Measurements from ENCODE around the gene MYO1D.

DNA sequence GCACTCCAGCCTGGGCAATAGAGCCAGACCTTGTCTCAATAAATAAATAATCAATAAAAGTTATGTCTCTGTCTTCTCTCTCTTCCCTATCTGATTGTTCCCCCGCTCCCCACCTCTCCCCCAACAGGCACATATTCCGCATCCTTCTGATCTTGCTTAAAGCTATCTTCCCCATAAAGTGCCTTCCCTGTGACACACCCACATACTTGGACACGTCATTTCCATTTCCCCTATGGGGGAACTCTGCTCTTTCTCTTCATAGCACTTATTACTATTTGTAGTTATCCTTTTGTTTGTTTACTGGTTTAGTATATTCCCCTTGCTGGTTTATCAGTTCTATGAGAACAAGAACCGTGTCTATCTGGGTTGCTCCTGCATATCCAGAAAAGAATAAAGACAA lies 14.9 kb downstream of the MYO1D start:
- TF ChIP-seq CTCF (IDR thresholded peaks at IDR 0.05) (no peak), POLR2A (IDR thresholded peaks at IDR 0.05) (no peak), EP300 (IDR thresholded peaks at IDR 0.05) (no peak), POLR2AphosphoS5 (IDR thresholded peaks at IDR 0.05) (no peak)

Data from suprapubic skin (tissue), 4 donors.